ENCODE measurements around the gene WEE1. TPM values are rescaled to one million over a fixed set of nuclear protein-coding genes. Genes with fewer than 3 reads are reported as not detected.

WEE1 gene
- total RNA-seq, 1 donor from 2014 or later, result 50.7 TPM

- H3K27me3 Mint-ChIP-seq (ENCODE audit: low read depth, unreplicated experiment), result no peaks in the 10 kb centered on the region
- no peak for FAIRE-seq
These were observed 12.0 kb upstream of the WEE1 start for GRCh38 chr11:9561279-9561982.

DNA sequence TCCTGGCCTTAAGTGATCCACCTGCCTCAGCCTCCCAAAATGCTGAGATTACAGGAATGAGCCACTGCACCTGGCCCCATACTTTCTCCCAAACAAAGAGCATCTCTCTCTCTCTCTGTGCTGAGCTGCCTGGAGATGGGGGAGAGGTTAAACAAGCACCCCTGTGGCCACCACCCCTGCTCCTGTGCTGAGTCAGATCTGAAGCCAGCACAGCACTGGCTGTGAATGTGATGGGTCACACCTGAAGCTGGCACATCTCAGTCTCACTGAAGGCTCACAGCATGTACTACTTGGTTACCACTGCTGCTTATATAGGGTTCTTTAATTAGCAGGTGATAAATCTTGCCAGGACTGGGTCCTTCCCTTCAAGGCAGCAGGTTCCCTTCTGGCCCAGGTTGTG, 10.8 kb upstream of the WEE1 start:
- H3K4me1 Mint-ChIP-seq (ENCODE audit: low read depth, unreplicated experiment), result peaks cover 17% of the 10 kb centered on the region
- no peak overlapping the region for H3K27ac Mint-ChIP-seq (ENCODE audit: unreplicated experiment)
- H3K36me3 Mint-ChIP-seq (ENCODE audit: low read depth, unreplicated experiment), result peaks cover 8% of the 10 kb centered on the region
- Histone ChIP-seq H3K36me3 (ENCODE audit: insufficient read depth, low read length) (no peaks in the 10 kb centered on the region), H2AFZ (ENCODE audit: low read depth, low read length) (no peak overlapping the region), H3K4me3 (ENCODE audit: insufficient read depth, low read depth, low read length) (no peak overlapping the region), H3K27me3 (ENCODE audit: insufficient read depth, low read length) (no peaks in the 10 kb centered on the region), H3K27ac (ENCODE audit: low read depth, low read length) (no peak overlapping the region), H3K9me3 (ENCODE audit: insufficient read depth, low read depth, low read length) (no peaks in the 10 kb centered on the region), H3K79me2 (ENCODE audit: insufficient read depth, low read length) (no peaks in the 10 kb centered on the region), H3K4me1 (ENCODE audit: insufficient read depth, low read length) (peaks cover 22% of the 10 kb centered on the region), H3K4me2 (ENCODE audit: low read length) (no peak overlapping the region), H4K20me1 (ENCODE audit: insufficient read depth, low read length) (no peaks in the 10 kb centered on the region), H3K9ac (ENCODE audit: low read length) (no peak overlapping the region)
- FAIRE-seq (no peak), DNase-seq (ENCODE audit: low read depth) (no peak)
- H3K4me3 Mint-ChIP-seq (ENCODE audit: unreplicated experiment), result no peak overlapping the region
- TF ChIP-seq, protein P1, sequence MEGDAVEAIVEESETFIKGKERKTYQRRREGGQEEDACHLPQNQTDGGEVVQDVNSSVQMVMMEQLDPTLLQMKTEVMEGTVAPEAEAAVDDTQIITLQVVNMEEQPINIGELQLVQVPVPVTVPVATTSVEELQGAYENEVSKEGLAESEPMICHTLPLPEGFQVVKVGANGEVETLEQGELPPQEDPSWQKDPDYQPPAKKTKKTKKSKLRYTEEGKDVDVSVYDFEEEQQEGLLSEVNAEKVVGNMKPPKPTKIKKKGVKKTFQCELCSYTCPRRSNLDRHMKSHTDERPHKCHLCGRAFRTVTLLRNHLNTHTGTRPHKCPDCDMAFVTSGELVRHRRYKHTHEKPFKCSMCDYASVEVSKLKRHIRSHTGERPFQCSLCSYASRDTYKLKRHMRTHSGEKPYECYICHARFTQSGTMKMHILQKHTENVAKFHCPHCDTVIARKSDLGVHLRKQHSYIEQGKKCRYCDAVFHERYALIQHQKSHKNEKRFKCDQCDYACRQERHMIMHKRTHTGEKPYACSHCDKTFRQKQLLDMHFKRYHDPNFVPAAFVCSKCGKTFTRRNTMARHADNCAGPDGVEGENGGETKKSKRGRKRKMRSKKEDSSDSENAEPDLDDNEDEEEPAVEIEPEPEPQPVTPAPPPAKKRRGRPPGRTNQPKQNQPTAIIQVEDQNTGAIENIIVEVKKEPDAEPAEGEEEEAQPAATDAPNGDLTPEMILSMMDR (IDR thresholded peaks at IDR 0.05; ENCODE audit: insufficient read depth, low read depth, low read length), result no peak
- TF ChIP-seq EZH2 (IDR thresholded peaks at IDR 0.05; ENCODE audit: insufficient read depth, low read length), result no peak
- peaks cover 15% of the 10 kb centered on the region for H3K9me3 Mint-ChIP-seq (ENCODE audit: unreplicated experiment)
- no peaks in the 10 kb centered on the region for H3K27me3 Mint-ChIP-seq (ENCODE audit: low read depth, unreplicated experiment)

More at GRCh38 chr11:9561279-9561982, 12.0 kb upstream of the WEE1 start:
- Histone ChIP-seq H3K9me3 (ENCODE audit: insufficient read depth, low read depth, low read length) (no peaks in the 10 kb centered on the region), H3K27ac (ENCODE audit: low read depth, low read length) (no peak overlapping the region), H3K9ac (ENCODE audit: low read length) (no peak overlapping the region), H3K4me2 (ENCODE audit: low read length) (no peak overlapping the region), H3K79me2 (ENCODE audit: insufficient read depth, low read length) (no peaks in the 10 kb centered on the region), H2AFZ (ENCODE audit: low read depth, low read length) (no peak overlapping the region), H3K4me3 (ENCODE audit: insufficient read depth, low read depth, low read length) (no peak overlapping the region), H3K36me3 (ENCODE audit: insufficient read depth, low read length) (no peaks in the 10 kb centered on the region), H3K27me3 (ENCODE audit: insufficient read depth, low read length) (no peaks in the 10 kb centered on the region), H3K4me1 (ENCODE audit: insufficient read depth, low read length) (peaks cover 13% of the 10 kb centered on the region), H4K20me1 (ENCODE audit: insufficient read depth, low read length) (no peaks in the 10 kb centered on the region)
- DNase-seq (ENCODE audit: low read depth), result no peak
- TF ChIP-seq EZH2 (IDR thresholded peaks at IDR 0.05; ENCODE audit: insufficient read depth, low read length), result no peak
- TF ChIP-seq, protein P1 (IDR thresholded peaks at IDR 0.05; ENCODE audit: insufficient read depth, low read depth, low read length), result no peak
- H3K9me3 Mint-ChIP-seq (ENCODE audit: unreplicated experiment), result peaks cover 15% of the 10 kb centered on the region
- peaks cover 10% of the 10 kb centered on the region for H3K4me1 Mint-ChIP-seq (ENCODE audit: low read depth, unreplicated experiment)
- no peak overlapping the region for H3K4me3 Mint-ChIP-seq (ENCODE audit: unreplicated experiment)
- no peak overlapping the region for H3K27ac Mint-ChIP-seq (ENCODE audit: unreplicated experiment)
- H3K36me3 Mint-ChIP-seq (ENCODE audit: low read depth, unreplicated experiment), result peaks cover 14% of the 10 kb centered on the region

DNA sequence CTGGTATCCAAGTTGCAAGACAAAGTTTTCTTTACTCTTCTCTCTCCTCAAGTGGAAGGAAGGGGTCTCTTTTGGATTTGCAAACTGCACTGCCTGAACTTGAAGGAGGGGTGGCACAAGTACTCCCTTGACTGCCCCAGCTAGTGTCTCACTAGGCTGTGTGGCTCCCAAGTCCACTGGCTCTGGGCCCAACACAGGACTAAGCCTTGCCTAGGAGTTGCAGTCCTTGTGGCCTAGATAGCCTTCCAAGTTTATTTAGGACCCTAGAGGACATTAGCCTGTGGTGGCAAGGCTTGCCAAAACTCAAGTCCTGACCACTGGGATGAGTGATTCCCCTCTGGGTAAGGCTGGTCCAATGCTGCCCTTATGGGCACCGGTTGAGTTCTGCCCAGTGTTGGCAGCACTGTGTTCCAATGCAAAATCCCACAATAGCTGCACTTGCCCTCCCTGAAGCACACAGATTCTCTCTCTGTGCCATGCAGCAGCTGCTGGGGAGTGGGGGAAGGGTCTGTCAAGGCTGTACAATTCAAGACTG, 10.2 kb upstream of the WEE1 start:
- Mint-ChIP-seq H3K27ac (ENCODE audit: unreplicated experiment) (peak overlapping the region; percentile 60), H3K4me3 (ENCODE audit: unreplicated experiment) (no peak overlapping the region), H3K9me3 (ENCODE audit: unreplicated experiment) (peaks cover 15% of the 10 kb centered on the region), H3K27me3 (ENCODE audit: low read depth, unreplicated experiment) (no peaks in the 10 kb centered on the region), H3K36me3 (ENCODE audit: low read depth, unreplicated experiment) (peaks cover 8% of the 10 kb centered on the region), H3K4me1 (ENCODE audit: low read depth, unreplicated experiment) (peaks cover 20% of the 10 kb centered on the region)
- Histone ChIP-seq H3K27ac (ENCODE audit: low read depth, low read length) (no peak overlapping the region), H3K4me3 (ENCODE audit: insufficient read depth, low read depth, low read length) (no peak overlapping the region), H2AFZ (ENCODE audit: low read depth, low read length) (no peak overlapping the region), H3K9me3 (ENCODE audit: insufficient read depth, low read depth, low read length) (no peaks in the 10 kb centered on the region), H4K20me1 (ENCODE audit: insufficient read depth, low read length) (no peaks in the 10 kb centered on the region), H3K4me1 (ENCODE audit: insufficient read depth, low read length) (peaks cover 26% of the 10 kb centered on the region), H3K27me3 (ENCODE audit: insufficient read depth, low read length) (no peaks in the 10 kb centered on the region), H3K36me3 (ENCODE audit: insufficient read depth, low read length) (no peaks in the 10 kb centered on the region), H3K9ac (ENCODE audit: low read length) (no peak overlapping the region), H3K79me2 (ENCODE audit: insufficient read depth, low read length) (no peaks in the 10 kb centered on the region), H3K4me2 (ENCODE audit: low read length) (no peak overlapping the region)
- TF ChIP-seq EZH2 (IDR thresholded peaks at IDR 0.05; ENCODE audit: insufficient read depth, low read length), result no peak
- TF ChIP-seq, protein P1 (IDR thresholded peaks at IDR 0.05; ENCODE audit: insufficient read depth, low read depth, low read length), result no peak
- DNase-seq (ENCODE audit: low read depth) (no peak), FAIRE-seq (no peak)
